HepG2 (cell line): ENCODE data around the gene MGARP. TPM values are rescaled to one million over a fixed set of nuclear protein-coding genes. Genes with fewer than 3 reads are reported as not detected.

Source experiments
- ATAC-seq: fragments of 200-7000 bp; cut with Tn5 transposase; 3 replicates; pipeline ENCODE4 v1.9.1; 2020; ENCODE audit warnings: mild to moderate bottlenecking, moderate library complexity
- BruUV-seq: library from RNA; stranded (reverse); fragments of 400-500 nt; replicated peaks from 2 replicates; lab custom pipeline; 2021; lab: Mats Ljungman, UMichigan
- CTCF ChIA-PET: fragments of 300-600 bp; formaldehyde crosslinking; extraction: SDS; loops from one replicate; lab custom pipeline; 2021; ENCODE audit warnings: low total read pairs, inconsistent platforms, low intra/inter-chr PET ratio; lab: Yijun Ruan, JAX
- POLR2A ChIA-PET: fragments of 350-600 bp; sonication (Branson Sonifier 250); formaldehyde crosslinking; loops from one replicate; lab custom pipeline; 2020; ENCODE audit warnings: antibody characterized with exemption, inconsistent platforms; lab: Yijun Ruan, JAX
- DNase-seq: peaks from one replicate; pipeline ENCODE4 v3.0.0-alpha.2; 2015; ENCODE audit warnings: low spot score
- FAIRE-seq: peaks from 3 replicates; lab custom pipeline; 2011; peaks lifted over from hg19 to GRCh38; lab: Jason Lieb, UNC
- H2AFZ ChIP-seq: one replicate; pipeline ENCODE4 v1.6.1; 2011; ENCODE audit warnings: low read length, inconsistent platforms
- H3K27ac ChIP-seq: fragments of 300-600 bp; 3 replicates; pipeline ENCODE4 v1.8.0; 2011; ENCODE audit warnings: mixed run types, mild to moderate bottlenecking, mixed read lengths, low read length, inconsistent platforms; ENCODE audit not compliant: insufficient read depth; ENCODE audit errors: extremely low read length
- H3K27me3 ChIP-seq, 2 experiments: fragments of 200-600 bp in 1 of 2; 2 replicates in 1 of 2; 3 replicates in 1 of 2; pipeline versions ENCODE4 v1.6.0 to v1.8.0; 2011; ENCODE audit warnings: low read length in 2 of 2, mild to moderate bottlenecking in 2 of 2, moderate library complexity in 2 of 2, inconsistent platforms in 1 of 2; ENCODE audit not compliant: insufficient read depth in 2 of 2, control insufficient read depth in 1 of 2
- H3K36me3 ChIP-seq, 2 experiments: fragments of 200-600 bp in 1 of 2; replicated peaks in 1 of 2; 2 replicates in 1 of 2; 3 replicates in 1 of 2; pipeline versions ENCODE4 v1.5.1 to v1.8.0; 2011; ENCODE audit warnings: low read length in 2 of 2, inconsistent platforms in 1 of 2; ENCODE audit not compliant: insufficient read depth in 2 of 2, control insufficient read depth in 1 of 2
- H3K4me1 ChIP-seq: 2 replicates; pipeline ENCODE4 v1.5.1; 2012; ENCODE audit warnings: low read length, inconsistent platforms; ENCODE audit not compliant: insufficient read depth
- H3K4me2 ChIP-seq: 2 replicates; pipeline ENCODE4 v1.6.0; 2011; ENCODE audit warnings: low read depth, low read length, inconsistent platforms
- H3K4me3 ChIP-seq, 3 experiments: fragments of 200-600 bp in 1 of 3; sonication (generic), shearing (Covaris generic) in 1 of 3; replicated peaks in 1 of 3; 2 replicates each; pipeline ENCODE4 v1.5.1; 2011 to 2016; ENCODE audit warnings: low read length in 3 of 3, inconsistent platforms in 2 of 3, low read depth in 2 of 3, mild to moderate bottlenecking in 2 of 3, control low read depth in 1 of 3, mixed read lengths in 1 of 3; ENCODE audit not compliant: insufficient read depth in 1 of 3
- H3K79me2 ChIP-seq: one replicate; pipeline ENCODE4 v1.6.1; 2011; ENCODE audit warnings: low read length, inconsistent platforms; ENCODE audit not compliant: insufficient read depth
- H3K9ac ChIP-seq: 2 replicates; pipeline ENCODE4 v1.6.0; 2011; ENCODE audit warnings: mild to moderate bottlenecking, low read depth, low read length, inconsistent platforms; ENCODE audit not compliant: insufficient read depth
- H3K9me3 ChIP-seq: 2 replicates; pipeline ENCODE4 v1.5.1; 2012; ENCODE audit warnings: mild to moderate bottlenecking, low read length
- H4K20me1 ChIP-seq: 2 replicates; pipeline ENCODE4 v1.6.0; 2011; ENCODE audit warnings: inconsistent platforms, mild to moderate bottlenecking, low read length, moderate library complexity; ENCODE audit not compliant: insufficient read depth
- RXRB ChIP-seq: IDR thresholded peaks from 2 replicates; pipeline ENCODE4 v1.6.1; 2016; ENCODE audit warnings: borderline replicate concordance, missing genetic modification reagents, missing compliant biosample characterization
- ZFP82 ChIP-seq: sonication (generic); formaldehyde crosslinking; IDR thresholded peaks from 2 replicates; pipeline ENCODE4 v1.5.1; 2020; ENCODE audit warnings: mild to moderate bottlenecking, missing genetic modification reagents, borderline replicate concordance
- ZNF431 ChIP-seq: sonication (generic); formaldehyde crosslinking; IDR thresholded peaks from 2 replicates; pipeline ENCODE4 v1.9.0; 2022; ENCODE audit warnings: missing genetic modification reagents, low read depth, mild to moderate bottlenecking, borderline replicate concordance
- WGBS: methylation state at CpG from one replicate; pipeline ENCODE4 v1.1.6; 2017; ENCODE audit warnings: low lambda C conversion rate; 5-methylcytosine and 5-hydroxymethylcytosine counted together
- in situ Hi-C: cut with HindIII; loops from 2 replicates; pipeline ENCODE4 v1.10.0; 2017; ENCODE audit warnings: low pct_unique_long_range_greater_than_20kb; ENCODE audit not compliant: extremely low pct_ligation_motif_present
- intact Hi-C: fragments of 100-400 bp; cut with micrococcal nuclease; formaldehyde crosslinking; loops from one replicate; pipeline ENCODE4 v1.10.0; 2022; ENCODE audit not compliant: unreplicated experiment
- polyA plus RNA-seq, 8 experiments: library from polyadenylated mRNA; depleted of rRNA in 3 of 8; stranded (reverse) in 7 of 8; unstranded in 1 of 8; fragments of >200 nt; fragmentation: Illumina TruSeq in 4 of 8; extraction: Trizol in 4 of 8; gene quantifications; 2 replicates each; pipeline versions ENCODE4 v1.2.1 to v1.2.3, GENCODE V29; 2011 to 2016; ENCODE audit warnings: low read depth in 4 of 8, missing spikeins in 1 of 8, mixed read lengths in 1 of 8; ENCODE audit not compliant: insufficient read depth in 1 of 8
- total RNA-seq, 5 experiments: library from RNA; depleted of rRNA; stranded (reverse); fragments of >200 nt; fragmentation: Illumina TruSeq; extraction: Trizol; gene quantifications; 2 replicates each; pipeline ENCODE4 v1.2.3, GENCODE V29; 2016; ENCODE audit warnings: low read depth in 1 of 5
- TF ChIP-seq, protein P1 (sequence below), 2 experiments: IDR thresholded peaks; 2 replicates each; pipeline ENCODE4 v1.6.1; 2011 to 2012; ENCODE audit warnings: low read length in 2 of 2, borderline replicate concordance in 1 of 2, low read depth in 1 of 2, mild to moderate bottlenecking in 1 of 2, moderate library complexity in 1 of 2
- TF ChIP-seq, protein P2 (sequence below): sonication (generic); formaldehyde crosslinking; IDR thresholded peaks from 2 replicates; pipeline ENCODE4 v1.5.0; 2020; ENCODE audit warnings: mild to moderate bottlenecking, missing genetic modification reagents
- TF ChIP-seq, protein P3 (sequence below): sonication (generic); formaldehyde crosslinking; IDR thresholded peaks from 2 replicates; pipeline ENCODE4 v1.4.0; 2020; ENCODE audit warnings: missing genetic modification reagents, borderline replicate concordance

MGARP gene
- total and polyA plus RNA-seq, 2 of the 13 experiments (the other 11 are each of a cell fraction or from before 2014, with no cell fraction given) = 0.11 to 0.13 TPM

DNA sequence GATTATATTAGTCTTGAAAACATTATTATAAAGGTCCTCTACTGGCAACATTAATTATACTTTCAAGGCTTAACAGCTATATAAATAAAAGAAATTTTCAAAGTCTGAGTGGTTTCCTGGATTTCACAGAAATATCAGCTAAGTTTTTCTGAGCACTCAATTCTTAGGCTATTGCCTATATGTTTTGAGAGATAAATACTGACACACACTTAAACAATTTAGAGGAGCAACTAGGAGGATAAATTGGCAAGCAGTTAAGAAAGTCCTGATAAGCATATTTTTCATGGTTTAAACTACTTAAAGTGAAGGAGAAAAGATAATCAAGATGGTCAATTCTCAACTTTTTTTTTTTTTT lies 2.7 kb upstream of the MGARP start (continued):
- TF ChIP-seq, protein P1, sequence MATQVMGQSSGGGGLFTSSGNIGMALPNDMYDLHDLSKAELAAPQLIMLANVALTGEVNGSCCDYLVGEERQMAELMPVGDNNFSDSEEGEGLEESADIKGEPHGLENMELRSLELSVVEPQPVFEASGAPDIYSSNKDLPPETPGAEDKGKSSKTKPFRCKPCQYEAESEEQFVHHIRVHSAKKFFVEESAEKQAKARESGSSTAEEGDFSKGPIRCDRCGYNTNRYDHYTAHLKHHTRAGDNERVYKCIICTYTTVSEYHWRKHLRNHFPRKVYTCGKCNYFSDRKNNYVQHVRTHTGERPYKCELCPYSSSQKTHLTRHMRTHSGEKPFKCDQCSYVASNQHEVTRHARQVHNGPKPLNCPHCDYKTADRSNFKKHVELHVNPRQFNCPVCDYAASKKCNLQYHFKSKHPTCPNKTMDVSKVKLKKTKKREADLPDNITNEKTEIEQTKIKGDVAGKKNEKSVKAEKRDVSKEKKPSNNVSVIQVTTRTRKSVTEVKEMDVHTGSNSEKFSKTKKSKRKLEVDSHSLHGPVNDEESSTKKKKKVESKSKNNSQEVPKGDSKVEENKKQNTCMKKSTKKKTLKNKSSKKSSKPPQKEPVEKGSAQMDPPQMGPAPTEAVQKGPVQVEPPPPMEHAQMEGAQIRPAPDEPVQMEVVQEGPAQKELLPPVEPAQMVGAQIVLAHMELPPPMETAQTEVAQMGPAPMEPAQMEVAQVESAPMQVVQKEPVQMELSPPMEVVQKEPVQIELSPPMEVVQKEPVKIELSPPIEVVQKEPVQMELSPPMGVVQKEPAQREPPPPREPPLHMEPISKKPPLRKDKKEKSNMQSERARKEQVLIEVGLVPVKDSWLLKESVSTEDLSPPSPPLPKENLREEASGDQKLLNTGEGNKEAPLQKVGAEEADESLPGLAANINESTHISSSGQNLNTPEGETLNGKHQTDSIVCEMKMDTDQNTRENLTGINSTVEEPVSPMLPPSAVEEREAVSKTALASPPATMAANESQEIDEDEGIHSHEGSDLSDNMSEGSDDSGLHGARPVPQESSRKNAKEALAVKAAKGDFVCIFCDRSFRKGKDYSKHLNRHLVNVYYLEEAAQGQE (IDR thresholded peaks at IDR 0.05; ENCODE audit: borderline replicate concordance in 1 of 2, low read depth in 1 of 2, low read length in 2 of 2) = no peak
- TF ChIP-seq, all 625 proteins: peak for 0

DNA sequence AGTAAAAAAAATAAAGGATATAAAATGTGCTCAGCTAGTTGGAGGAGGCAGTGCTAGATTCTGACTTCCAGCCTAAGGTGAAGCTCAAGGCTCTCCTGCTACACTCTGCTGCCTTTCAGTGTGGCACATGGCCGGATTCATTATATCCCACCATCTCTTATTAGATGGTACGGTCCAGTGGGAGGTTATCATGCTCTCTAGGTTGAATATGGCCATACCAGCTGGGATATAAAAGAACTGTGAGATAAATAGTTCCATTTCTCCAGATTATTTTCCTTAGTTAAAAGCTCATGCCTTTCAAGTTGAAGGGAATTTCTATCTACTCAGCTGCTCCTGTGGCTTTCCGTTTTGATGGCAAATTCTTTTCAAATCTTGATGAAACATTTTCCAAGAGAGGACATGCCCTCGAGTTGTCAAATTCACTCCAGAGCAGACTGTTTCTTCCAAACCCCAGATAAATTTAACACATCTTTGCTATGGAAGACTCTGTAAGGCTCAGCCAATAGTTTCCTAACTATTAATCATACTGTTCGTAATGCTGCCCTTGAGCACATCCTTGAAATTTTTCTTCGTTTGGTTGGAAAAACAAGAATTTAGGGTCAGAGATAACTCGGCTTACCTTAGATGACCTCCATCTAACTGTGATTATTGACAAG lies 2.2 kb upstream of the MGARP start:
- intact Hi-C loops (no loop called here), in situ Hi-C loops (no loop called here)
- H3K9me3 ChIP-seq = no peaks in the 10 kb centered on the region
- H2AFZ ChIP-seq = no peak overlapping the region
- H3K4me1 ChIP-seq = no peaks in the 10 kb centered on the region
- H4K20me1 ChIP-seq = no peaks in the 10 kb centered on the region
- FAIRE-seq (no peak), DNase-seq (no peak), ATAC-seq (no peak)
- H3K27me3 ChIP-seq = no peaks in the 10 kb centered on the region
- ChIA-PET CTCF (no interaction called here), POLR2A (interaction anchor here (2.8 kb wide), 1 partner anchor 13 kb away, joined by 8 read pairs; no protein-coding TSS in a partner anchor)
- no peak overlapping the region for H3K9ac ChIP-seq
- no TSS peak for BruUV-seq
- no peaks in the 10 kb centered on the region for H3K36me3 ChIP-seq
- no peak overlapping the region for H3K27ac ChIP-seq
- no peak overlapping the region for H3K4me3 ChIP-seq
- H3K4me2 ChIP-seq = no peak overlapping the region
- no peaks in the 10 kb centered on the region for H3K79me2 ChIP-seq
- WGBS = 46% methylated on average over 7 of the region's 7 CpGs
- no peak for TF ChIP-seq ZFP82 (CRISPR knock-in tag)
- TF ChIP-seq RXRB (CRISPR knock-in tag) = no peak
- no peak for TF ChIP-seq ZNF431
- TF ChIP-seq, protein P2, sequence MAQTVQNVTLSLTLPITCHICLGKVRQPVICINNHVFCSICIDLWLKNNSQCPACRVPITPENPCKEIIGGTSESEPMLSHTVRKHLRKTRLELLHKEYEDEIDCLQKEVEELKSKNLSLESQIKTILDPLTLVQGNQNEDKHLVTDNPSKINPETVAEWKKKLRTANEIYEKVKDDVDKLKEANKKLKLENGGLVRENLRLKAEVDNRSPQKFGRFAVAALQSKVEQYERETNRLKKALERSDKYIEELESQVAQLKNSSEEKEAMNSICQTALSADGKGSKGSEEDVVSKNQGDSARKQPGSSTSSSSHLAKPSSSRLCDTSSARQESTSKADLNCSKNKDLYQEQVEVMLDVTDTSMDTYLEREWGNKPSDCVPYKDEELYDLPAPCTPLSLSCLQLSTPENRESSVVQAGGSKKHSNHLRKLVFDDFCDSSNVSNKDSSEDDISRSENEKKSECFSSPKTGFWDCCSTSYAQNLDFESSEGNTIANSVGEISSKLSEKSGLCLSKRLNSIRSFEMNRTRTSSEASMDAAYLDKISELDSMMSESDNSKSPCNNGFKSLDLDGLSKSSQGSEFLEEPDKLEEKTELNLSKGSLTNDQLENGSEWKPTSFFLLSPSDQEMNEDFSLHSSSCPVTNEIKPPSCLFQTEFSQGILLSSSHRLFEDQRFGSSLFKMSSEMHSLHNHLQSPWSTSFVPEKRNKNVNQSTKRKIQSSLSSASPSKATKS (CRISPR knock-in tag) = no peak
- TF ChIP-seq, protein P3, sequence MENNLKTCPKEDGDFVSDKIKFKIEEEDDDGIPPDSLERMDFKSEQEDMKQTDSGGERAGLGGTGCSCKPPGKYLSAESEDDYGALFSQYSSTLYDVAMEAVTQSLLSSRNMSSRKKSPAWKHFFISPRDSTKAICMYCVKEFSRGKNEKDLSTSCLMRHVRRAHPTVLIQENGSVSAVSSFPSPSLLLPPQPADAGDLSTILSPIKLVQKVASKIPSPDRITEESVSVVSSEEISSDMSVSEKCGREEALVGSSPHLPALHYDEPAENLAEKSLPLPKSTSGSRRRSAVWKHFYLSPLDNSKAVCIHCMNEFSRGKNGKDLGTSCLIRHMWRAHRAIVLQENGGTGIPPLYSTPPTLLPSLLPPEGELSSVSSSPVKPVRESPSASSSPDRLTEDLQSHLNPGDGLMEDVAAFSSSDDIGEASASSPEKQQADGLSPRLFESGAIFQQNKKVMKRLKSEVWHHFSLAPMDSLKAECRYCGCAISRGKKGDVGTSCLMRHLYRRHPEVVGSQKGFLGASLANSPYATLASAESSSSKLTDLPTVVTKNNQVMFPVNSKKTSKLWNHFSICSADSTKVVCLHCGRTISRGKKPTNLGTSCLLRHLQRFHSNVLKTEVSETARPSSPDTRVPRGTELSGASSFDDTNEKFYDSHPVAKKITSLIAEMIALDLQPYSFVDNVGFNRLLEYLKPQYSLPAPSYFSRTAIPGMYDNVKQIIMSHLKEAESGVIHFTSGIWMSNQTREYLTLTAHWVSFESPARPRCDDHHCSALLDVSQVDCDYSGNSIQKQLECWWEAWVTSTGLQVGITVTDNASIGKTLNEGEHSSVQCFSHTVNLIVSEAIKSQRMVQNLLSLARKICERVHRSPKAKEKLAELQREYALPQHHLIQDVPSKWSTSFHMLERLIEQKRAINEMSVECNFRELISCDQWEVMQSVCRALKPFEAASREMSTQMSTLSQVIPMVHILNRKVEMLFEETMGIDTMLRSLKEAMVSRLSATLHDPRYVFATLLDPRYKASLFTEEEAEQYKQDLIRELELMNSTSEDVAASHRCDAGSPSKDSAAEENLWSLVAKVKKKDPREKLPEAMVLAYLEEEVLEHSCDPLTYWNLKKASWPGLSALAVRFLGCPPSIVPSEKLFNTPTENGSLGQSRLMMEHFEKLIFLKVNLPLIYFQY (CRISPR knock-in tag) = no peak
